ENCODE measurements around the gene GRIK5. TPM values are rescaled to one million over a fixed set of nuclear protein-coding genes. Genes with fewer than 3 reads are reported as not detected.
"Not testable (repeated sequence)": the region's sequence is repeated elsewhere in the genome, so short reads cannot be mapped to it uniquely, and the experiment has no call there.

Gene GRIK5
- total and polyA plus RNA-seq, 5 experiments from 2014 or later = 0.25 to 0.34 TPM; not detected in 3

GRCh38 chr19:41995959-41996797 lies 73.8 kb downstream of the GRIK5 start:
- POLR2A ChIA-PET = interaction anchor here (0.5 kb wide), 1 partner anchor 243 kb away, joined by 4 read pairs; no protein-coding TSS in a partner anchor
- no peak for DNase-seq
- ATAC-seq = no peak
- peaks cover 29 to 48% (median 43%) of the 10 kb centered on the region in 4 donors for H3K4me1 Mint-ChIP-seq
- peaks cover 0 to 11% (median 5%) of the 10 kb centered on the region in 3 donors for H3K36me3 Mint-ChIP-seq
- H3K9me3 Mint-ChIP-seq = peaks cover 0 to 9% (median 0%) of the 10 kb centered on the region in 9 donors
- H3K27me3 Mint-ChIP-seq = peaks cover 42 to 61% (median 47%) of the 10 kb centered on the region in 5 donors
- peak overlapping the region in 1 of 10 donors; percentile 41 for H3K27ac Mint-ChIP-seq
- H3K4me3 Mint-ChIP-seq = peak overlapping the region in 9 of 10 donors; percentile 8 to 81 (median 64)

DNA sequence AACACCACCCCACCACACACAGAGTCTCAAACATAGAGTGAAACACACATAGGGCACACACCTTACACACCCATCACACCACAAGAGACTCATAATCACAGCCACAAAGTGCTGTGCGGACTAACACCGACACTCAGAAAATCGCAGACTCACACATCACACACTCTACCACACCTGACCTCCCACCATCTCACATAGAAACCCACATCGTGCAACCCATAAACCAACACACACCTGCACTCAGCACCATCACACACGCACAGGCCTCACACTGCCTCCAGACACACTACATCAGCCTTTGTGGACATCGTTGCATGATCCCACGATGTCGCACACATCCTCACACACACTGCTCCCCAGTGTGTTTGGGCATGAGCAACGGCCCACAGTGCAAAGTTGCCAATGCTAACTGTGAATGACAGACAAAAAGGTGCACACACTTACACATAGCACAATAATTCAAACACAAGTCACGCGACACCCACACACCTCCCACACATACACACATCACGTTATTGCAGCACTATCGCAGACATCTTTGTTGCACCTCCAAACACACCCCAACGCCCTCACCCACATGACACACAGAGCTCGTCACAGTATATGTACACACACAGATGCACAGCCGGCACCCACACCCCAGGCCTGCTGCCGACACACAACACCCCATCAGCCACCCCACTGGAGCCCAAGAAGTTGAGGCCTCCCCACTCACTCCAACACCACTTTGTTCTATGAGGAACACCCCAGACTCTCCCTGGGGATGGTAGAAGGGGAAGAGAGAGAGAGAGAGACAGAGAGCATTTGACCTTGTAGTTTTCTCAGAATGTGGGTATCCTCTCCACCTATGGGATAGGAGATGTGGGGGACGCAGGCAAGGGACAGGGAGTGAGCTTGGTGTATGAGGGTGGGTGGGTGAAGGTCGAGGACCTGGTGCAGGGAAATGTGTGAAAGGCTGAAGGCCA lies 74.7 kb downstream of the GRIK5 start:
- Mint-ChIP-seq H3K27me3 (peaks cover 36 to 52% (median 40%) of the 10 kb centered on the region in 5 donors), H3K36me3 (peaks cover 0 to 11% (median 5%) of the 10 kb centered on the region in 3 donors), H3K9me3 (peaks cover 0 to 9% (median 0%) of the 10 kb centered on the region in 9 donors), H3K27ac (peak overlapping the region in 4 of 10 donors; percentile 7 to 54 (median 10)), H3K4me1 (peaks cover 29 to 48% (median 43%) of the 10 kb centered on the region in 4 donors), H3K4me3 (peak overlapping the region; percentile 52 to 85 (median 72))
- ATAC-seq = no peak
- no peak for DNase-seq
- POLR2A ChIA-PET = no interaction called here

GRCh38 chr19:41994521-41994971 lies 75.5 kb downstream of the GRIK5 start:
- POLR2A ChIA-PET = no interaction called here
- H3K36me3 Mint-ChIP-seq = peaks cover 0 to 5% (median 4%) of the 10 kb centered on the region in 3 donors
- no peak for DNase-seq
- H3K27ac Mint-ChIP-seq = no peak overlapping the region
- peak overlapping the region; percentile 52 to 85 (median 72) for H3K4me3 Mint-ChIP-seq
- peaks cover 28 to 45% (median 33%) of the 10 kb centered on the region in 5 donors for H3K27me3 Mint-ChIP-seq
- peak; percentile 13 to 22 for ATAC-seq
- peaks cover 0 to 9% (median 0%) of the 10 kb centered on the region in 9 donors for H3K9me3 Mint-ChIP-seq
- H3K4me1 Mint-ChIP-seq = peaks cover 27 to 47% (median 40%) of the 10 kb centered on the region in 4 donors

DNA sequence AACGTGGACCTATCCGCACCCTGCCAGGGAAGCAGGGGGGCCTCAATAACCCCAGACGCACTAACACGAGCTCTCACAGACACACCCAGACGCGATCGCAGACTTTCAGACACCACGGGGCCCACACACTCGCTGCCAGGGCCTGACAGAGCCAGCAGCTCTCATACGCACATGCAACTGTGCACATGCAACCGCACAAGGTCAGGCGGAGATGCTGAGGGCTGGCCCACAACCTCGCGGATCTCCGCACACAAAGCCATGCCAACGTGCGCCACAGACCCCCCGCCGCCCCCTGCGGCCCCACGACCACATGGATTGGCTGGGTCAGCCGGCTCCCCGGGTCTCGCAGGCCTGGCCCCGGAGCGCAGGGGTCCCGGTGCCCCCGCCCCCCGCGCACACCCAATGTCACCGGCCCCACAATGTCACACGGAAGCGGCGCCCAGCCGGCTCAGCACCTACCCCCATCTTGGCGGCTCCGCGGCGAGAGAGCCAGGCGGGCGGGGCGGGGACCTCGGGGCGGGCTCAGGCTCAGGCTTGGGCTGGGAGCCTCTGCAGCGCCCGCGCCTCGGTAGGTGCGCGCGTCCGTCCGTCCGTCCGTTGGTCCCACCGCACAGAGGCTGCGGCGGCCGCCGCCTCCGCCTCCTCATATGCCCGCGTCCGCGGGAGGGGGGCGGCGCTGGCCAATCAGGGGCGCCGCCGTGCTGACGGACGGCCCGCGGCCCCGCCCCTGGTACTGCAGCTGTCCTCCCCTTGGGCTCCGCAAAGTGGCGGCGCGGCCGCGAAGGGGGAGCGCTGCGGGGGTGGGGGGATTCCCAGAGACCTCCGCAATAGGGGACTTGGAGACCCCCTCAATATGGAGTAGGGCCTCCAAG lies 76.2 kb downstream of the GRIK5 start, which contains the start of gene ATP1A3:
ATP1A3 (minus strand) TSS at position 619 of the 872 bp plus-strand sequence; CDS start at position 465, 154 bp downstream.
- H3K27ac Mint-ChIP-seq = peak within 1 kb of the TSS; percentile 17 to 94 (median 90)
- DNase-seq (peak; percentile 44 to 74 (median 60)), ATAC-seq (peak; percentile 77 to 83)
- peak within 1 kb of the TSS; percentile 76 to 95 (median 88) for H3K4me3 Mint-ChIP-seq
- H3K36me3 Mint-ChIP-seq = peaks cover 0 to 2% (median 0%) of the 10 kb centered on the region in 3 donors
- peaks cover 24 to 42% (median 37%) of the 10 kb centered on the region in 4 donors for H3K4me1 Mint-ChIP-seq
- POLR2A ChIA-PET = interaction anchor here (0.6 kb wide), 2 partner anchors 462 to 864 kb away, joined by 3 to 4 read pairs; no protein-coding TSS in a partner anchor
- peaks cover 0 to 9% (median 0%) of the 10 kb centered on the region in 9 donors for H3K9me3 Mint-ChIP-seq
- H3K27me3 Mint-ChIP-seq = peaks cover 25 to 38% (median 28%) of the 10 kb centered on the region in 5 donors

GRCh38 chr19:41991925-41992569 lies 78.0 kb downstream of the GRIK5 start:
- H3K9me3 Mint-ChIP-seq, ATAC-seq, H3K36me3 Mint-ChIP-seq, DNase-seq, POLR2A ChIA-PET: not testable (repeated sequence)
- Mint-ChIP-seq H3K4me1 (peaks cover 18 to 31% (median 27%) of the 10 kb centered on the region in 4 donors), H3K4me3 (peak overlapping the region in 5 of 10 donors; percentile 49 to 81 (median 76)), H3K27ac (peak overlapping the region in 2 of 10 donors; percentile 68 to 72), H3K27me3 (peaks cover 18 to 26% (median 22%) of the 10 kb centered on the region in 5 donors)

DNA sequence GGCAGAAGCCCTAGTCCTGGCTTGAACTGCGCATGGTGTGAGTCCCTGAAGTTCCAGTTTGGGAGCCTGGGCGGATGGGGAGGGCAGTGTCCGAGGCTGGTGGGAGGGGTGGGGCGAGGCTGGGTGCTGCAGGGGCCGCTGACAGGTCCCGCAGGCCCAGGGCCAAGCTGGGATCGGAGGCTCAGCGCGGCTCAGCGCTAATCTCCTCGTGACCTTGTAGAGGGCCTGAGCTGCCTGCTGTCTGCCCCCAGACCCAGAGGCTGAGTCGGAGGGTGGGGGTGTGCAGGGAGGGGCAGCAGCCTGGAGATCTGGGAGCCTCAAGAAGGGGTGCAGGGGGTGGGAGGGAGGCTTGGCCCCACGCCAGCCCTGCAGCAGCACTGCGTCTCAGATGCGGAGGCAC lies 79.0 kb downstream of the GRIK5 start:
- POLR2A ChIA-PET = interaction anchor here (0.6 kb wide), 1 partner anchor 103 kb away, joined by 3 read pairs; no protein-coding TSS in a partner anchor
- Mint-ChIP-seq H3K27ac (no peak overlapping the region), H3K36me3 (peaks cover 0 to 18% (median 5%) of the 10 kb centered on the region in 3 donors), H3K4me3 (no peak overlapping the region), H3K4me1 (peaks cover 11 to 25% (median 19%) of the 10 kb centered on the region in 4 donors), H3K9me3 (no peaks in the 10 kb centered on the region), H3K27me3 (peaks cover 11 to 16% (median 14%) of the 10 kb centered on the region in 5 donors)
- ATAC-seq = no peak
- no peak for DNase-seq

DNA sequence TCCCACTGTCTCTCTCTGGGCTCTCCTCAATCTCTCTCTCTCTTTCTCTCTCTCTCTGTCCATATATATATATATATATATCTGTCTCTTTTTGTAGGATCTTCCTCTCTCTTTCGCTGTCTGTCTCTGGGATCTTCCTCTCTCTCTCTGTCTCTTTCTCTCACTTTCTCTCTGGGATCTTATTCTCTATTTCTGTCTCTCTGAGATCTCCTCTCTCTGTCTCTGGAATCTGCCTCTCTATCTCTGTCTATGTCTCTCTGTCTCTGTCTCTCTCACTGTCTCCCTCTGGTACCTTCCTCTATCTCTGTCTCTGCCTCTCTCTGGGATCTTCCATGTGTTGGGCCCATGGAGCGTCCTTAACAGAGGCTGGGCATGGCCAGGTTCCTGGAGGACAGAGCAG lies 79.4 kb downstream of the GRIK5 start:
- Mint-ChIP-seq H3K4me3 (no peak overlapping the region), H3K4me1 (peaks cover 11 to 23% (median 19%) of the 10 kb centered on the region in 4 donors), H3K27ac (no peak overlapping the region), H3K27me3 (peaks cover 9 to 12% (median 12%) of the 10 kb centered on the region in 5 donors), H3K9me3 (no peaks in the 10 kb centered on the region), H3K36me3 (peaks cover 0 to 21% (median 5%) of the 10 kb centered on the region in 3 donors)
- ATAC-seq = no peak
- DNase-seq = no peak
- POLR2A ChIA-PET = interaction anchor here (0.6 kb wide), 1 partner anchor 103 kb away, joined by 3 read pairs; no protein-coding TSS in a partner anchor

DNA sequence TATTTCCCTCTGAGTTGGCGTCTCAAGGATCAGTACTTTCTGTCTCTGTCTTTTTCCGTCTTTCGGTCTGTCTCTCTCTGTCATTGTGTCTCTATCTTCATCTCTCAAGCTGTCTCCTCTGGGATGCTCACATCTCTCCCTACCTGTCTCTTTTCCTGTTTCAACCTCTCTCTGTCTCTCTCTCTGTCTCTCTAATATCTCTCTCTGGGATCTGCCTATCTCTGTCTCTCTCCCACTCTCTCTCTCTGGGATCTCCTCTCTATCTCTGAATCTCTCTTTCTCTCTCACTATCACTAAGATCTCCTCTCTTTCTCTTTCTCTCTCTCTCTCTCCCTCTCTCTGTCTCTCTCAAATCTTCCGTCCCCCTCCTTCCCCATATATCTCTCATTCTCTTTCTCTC lies 80.0 kb downstream of the GRIK5 start:
- ATAC-seq (no peak), DNase-seq (no peak)
- H3K27ac Mint-ChIP-seq = no peak overlapping the region
- H3K36me3 Mint-ChIP-seq = peaks cover 0 to 25% (median 9%) of the 10 kb centered on the region in 3 donors
- H3K4me3 Mint-ChIP-seq = no peak overlapping the region
- no peaks in the 10 kb centered on the region for H3K9me3 Mint-ChIP-seq
- H3K4me1 Mint-ChIP-seq = peaks cover 7 to 18% (median 15%) of the 10 kb centered on the region in 4 donors
- peaks cover 3 to 6% (median 6%) of the 10 kb centered on the region in 5 donors for H3K27me3 Mint-ChIP-seq
- POLR2A ChIA-PET = no interaction called here

DNA sequence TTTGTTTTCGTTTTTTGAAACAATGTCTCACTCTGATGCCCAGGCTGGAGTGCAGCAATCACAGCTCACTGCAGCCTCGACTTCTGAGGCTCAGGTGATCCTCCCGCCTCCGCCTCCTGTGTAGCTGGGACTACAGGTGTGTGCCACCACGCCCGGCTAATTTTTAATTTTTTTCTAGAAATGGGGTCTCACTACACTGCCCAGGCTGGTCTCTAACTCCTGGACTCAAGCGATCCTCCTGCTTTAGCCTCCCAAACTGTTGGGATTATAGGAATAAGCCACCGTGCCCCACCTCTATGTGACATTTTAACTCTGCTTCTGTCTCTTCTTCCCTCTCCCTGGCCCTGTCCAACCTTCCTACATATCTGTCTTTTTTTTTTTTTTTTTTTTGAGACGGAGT lies 81.1 kb downstream of the GRIK5 start:
- ATAC-seq (no peak), DNase-seq (no peak)
- Mint-ChIP-seq H3K27ac (no peak overlapping the region), H3K4me1 (peaks cover 7 to 12% (median 9%) of the 10 kb centered on the region in 4 donors), H3K36me3 (peaks cover 0 to 25% (median 9%) of the 10 kb centered on the region in 3 donors), H3K9me3 (no peaks in the 10 kb centered on the region), H3K27me3 (no peaks in the 10 kb centered on the region), H3K4me3 (no peak overlapping the region)
- POLR2A ChIA-PET = no interaction called here

GRCh38 chr19:41987141-41987860 lies 82.7 kb downstream of the GRIK5 start:
- Mint-ChIP-seq H3K27me3 (no peaks in the 10 kb centered on the region), H3K27ac (peak overlapping the region in 1 of 10 donors; percentile 13), H3K36me3 (peaks cover 0 to 25% (median 9%) of the 10 kb centered on the region in 3 donors), H3K4me3 (peak overlapping the region in 1 of 10 donors; percentile 35), H3K9me3 (no peaks in the 10 kb centered on the region), H3K4me1 (peaks cover 0 to under 1% (median 0%) of the 10 kb centered on the region in 4 donors)
- ATAC-seq (no peak), DNase-seq (no peak)
- POLR2A ChIA-PET = interaction anchor here (0.6 kb wide), 1 partner anchor 21 kb away, joined by 3 read pairs; no protein-coding TSS in a partner anchor

Measured in naive thymus-derived CD8-positive, alpha-beta T cell (primary cell).